ENCODE results near the gene FALEC. TPM values are rescaled to one million over a fixed set of nuclear protein-coding genes. Genes with fewer than 3 reads are reported as not detected.

Gene FALEC
- 1 to 10 TPM in 1 of 2 experiments, not detected in 1; 1.9 TPM for total RNA-seq
- polyA plus RNA-seq: 1 to 10 TPM in 1 of 3 donors, under 1 TPM in 1, not detected in 1; 0.38 to 1.3 TPM
- total RNA-seq: 0 to 0.57 (median 0.18) reads per million in 6 experiments

- Mint-ChIP-seq H3K9me3 (no peaks in the 10 kb centered on the region), H3K4me3 (peak within 1 kb of the TSS; percentile 89 to 94 (median 93)), H3K4me1 (peaks cover 12 to 22% (median 19%) of the 10 kb centered on the region in 4 donors), H3K27ac (peak within 1 kb of the TSS; percentile 48 to 95 (median 87)), H3K27me3 (no peaks in the 10 kb centered on the region), H3K36me3 (peaks cover 0 to 2% (median 0%) of the 10 kb centered on the region in 3 donors)
- peak; percentile 98 for ATAC-seq
- peak; percentile 81 to 93 (median 88) for DNase-seq
- POLR2A ChIA-PET: interaction anchor here (0.8 to 2.4 kb wide), 12 partner anchors 10 to 297 kb away, joined by 3 to 13 read pairs (median 6); partner anchors contain the start of genes ENSA, MCL1, RPRD2 and TARS2
These were observed at the start of gene FALEC for GRCh38 chr1:150515328-150516049. FALEC (plus strand) TSS chr1:150515752.

- no peaks in the 10 kb centered on the region for H3K9me3 Mint-ChIP-seq
- POLR2A ChIA-PET: no interaction called here
- no peak overlapping the region for H3K27ac Mint-ChIP-seq
- H3K27me3 Mint-ChIP-seq: no peaks in the 10 kb centered on the region
- no peak overlapping the region for H3K4me3 Mint-ChIP-seq
- no peak for DNase-seq
- H3K36me3 Mint-ChIP-seq: peaks cover 0 to 69% (median 19%) of the 10 kb centered on the region in 3 donors
- ATAC-seq: no peak
- H3K4me1 Mint-ChIP-seq: peaks cover 0 to 6% (median 4%) of the 10 kb centered on the region in 4 donors
These were observed 48.6 kb upstream of the FALEC start for GRCh38 chr1:150466964-150467363.

- no peak for ATAC-seq
- Mint-ChIP-seq H3K27me3 (no peaks in the 10 kb centered on the region), H3K9me3 (no peaks in the 10 kb centered on the region), H3K27ac (no peak overlapping the region), H3K4me1 (peaks cover 0 to 6% (median 2%) of the 10 kb centered on the region in 4 donors), H3K36me3 (peaks cover 0 to 71% (median 23%) of the 10 kb centered on the region in 3 donors), H3K4me3 (no peak overlapping the region)
- POLR2A ChIA-PET: no interaction called here
- DNase-seq: no peak
These were observed 46.3 kb upstream of the FALEC start for GRCh38 chr1:150469291-150469690.

GRCh38 chr1:150472601-150473200, 42.9 kb upstream of the FALEC start:
- DNase-seq: no peak
- H3K36me3 Mint-ChIP-seq: peaks cover 0 to 48% (median 21%) of the 10 kb centered on the region in 3 donors
- H3K27ac Mint-ChIP-seq: peak overlapping the region in 3 of 10 donors; percentile 29 to 60 (median 29)
- H3K4me1 Mint-ChIP-seq: peaks cover 0 to 10% (median 6%) of the 10 kb centered on the region in 4 donors
- ATAC-seq: no peak
- POLR2A ChIA-PET: no interaction called here
- H3K9me3 Mint-ChIP-seq: no peaks in the 10 kb centered on the region
- H3K27me3 Mint-ChIP-seq: no peaks in the 10 kb centered on the region
- H3K4me3 Mint-ChIP-seq: no peak overlapping the region

GRCh38 chr1:150473659-150474058, 41.9 kb upstream of the FALEC start:
- H3K27me3 Mint-ChIP-seq: no peaks in the 10 kb centered on the region
- peaks cover 5 to 17% (median 9%) of the 10 kb centered on the region in 4 donors for H3K4me1 Mint-ChIP-seq
- H3K36me3 Mint-ChIP-seq: peaks cover 0 to 42% (median 21%) of the 10 kb centered on the region in 3 donors
- no peak overlapping the region for H3K4me3 Mint-ChIP-seq
- H3K9me3 Mint-ChIP-seq: no peaks in the 10 kb centered on the region
- POLR2A ChIA-PET: no interaction called here
- ATAC-seq: no peak
- DNase-seq: no peak
- H3K27ac Mint-ChIP-seq: peak overlapping the region in 3 of 10 donors; percentile 9 to 37 (median 37)

- POLR2A ChIA-PET: no interaction called here
- H3K27ac Mint-ChIP-seq: peak overlapping the region in 1 of 10 donors; percentile 9
These were observed 40.7 kb upstream of the FALEC start for GRCh38 chr1:150474869-150475268.

GRCh38 chr1:150476754-150477153, 38.8 kb upstream of the FALEC start:
- no peaks in the 10 kb centered on the region for H3K27me3 Mint-ChIP-seq
- POLR2A ChIA-PET: no interaction called here
- DNase-seq: no peak
- H3K36me3 Mint-ChIP-seq: peaks cover 0 to 19% (median 7%) of the 10 kb centered on the region in 3 donors
- no peaks in the 10 kb centered on the region for H3K9me3 Mint-ChIP-seq
- H3K27ac Mint-ChIP-seq: peak overlapping the region in 9 of 10 donors; percentile 2 to 72 (median 53)
- no peak overlapping the region for H3K4me3 Mint-ChIP-seq
- peaks cover 6 to 17% (median 9%) of the 10 kb centered on the region in 4 donors for H3K4me1 Mint-ChIP-seq
- no peak for ATAC-seq

More at GRCh38 chr1:150474869-150475268, 40.7 kb upstream of the FALEC start:
- ATAC-seq (no peak), DNase-seq (no peak)
- H3K9me3 Mint-ChIP-seq: no peaks in the 10 kb centered on the region
- peaks cover 7 to 17% (median 9%) of the 10 kb centered on the region in 4 donors for H3K4me1 Mint-ChIP-seq
- no peak overlapping the region for H3K4me3 Mint-ChIP-seq
- no peaks in the 10 kb centered on the region for H3K27me3 Mint-ChIP-seq
- peaks cover 0 to 38% (median 21%) of the 10 kb centered on the region in 3 donors for H3K36me3 Mint-ChIP-seq

- Mint-ChIP-seq H3K27me3 (no peaks in the 10 kb centered on the region), H3K4me1 (peaks cover 5 to 17% (median 9%) of the 10 kb centered on the region in 4 donors), H3K36me3 (peaks cover 0 to 13% (median 3%) of the 10 kb centered on the region in 3 donors), H3K27ac (peak overlapping the region; percentile 22 to 86 (median 67)), H3K9me3 (no peaks in the 10 kb centered on the region), H3K4me3 (no peak overlapping the region)
- POLR2A ChIA-PET: no interaction called here
- no peak for DNase-seq
- peak; percentile 22 for ATAC-seq
These were observed 38.2 kb upstream of the FALEC start for GRCh38 chr1:150477320-150477719.

GRCh38 chr1:150477733-150478132, 37.8 kb upstream of the FALEC start:
- Mint-ChIP-seq H3K27me3 (no peaks in the 10 kb centered on the region), H3K9me3 (no peaks in the 10 kb centered on the region), H3K36me3 (peaks cover 0 to 9% (median 0%) of the 10 kb centered on the region in 3 donors), H3K4me1 (peaks cover 5 to 17% (median 9%) of the 10 kb centered on the region in 4 donors), H3K4me3 (no peak overlapping the region), H3K27ac (peak overlapping the region; percentile 13 to 86 (median 67))
- ATAC-seq: peak; percentile 10 to 19
- POLR2A ChIA-PET: no interaction called here
- no peak for DNase-seq

- Mint-ChIP-seq H3K9me3 (no peaks in the 10 kb centered on the region), H3K27me3 (no peaks in the 10 kb centered on the region), H3K36me3 (peaks cover 0 to 3% (median 0%) of the 10 kb centered on the region in 3 donors), H3K27ac (peak overlapping the region in 6 of 10 donors; percentile 21 to 83 (median 46)), H3K4me1 (peaks cover 5 to 17% (median 9%) of the 10 kb centered on the region in 4 donors), H3K4me3 (no peak overlapping the region)
- POLR2A ChIA-PET: interaction anchor here (0.7 kb wide), 1 partner anchor 268 kb away, joined by 3 read pairs; no protein-coding TSS in a partner anchor
- ATAC-seq: no peak
- no peak for DNase-seq
These were observed 36.2 kb upstream of the FALEC start for GRCh38 chr1:150479370-150479769.

- no peak for ATAC-seq
- H3K4me3 Mint-ChIP-seq: no peak overlapping the region
- peaks cover 5 to 17% (median 9%) of the 10 kb centered on the region in 4 donors for H3K4me1 Mint-ChIP-seq
- POLR2A ChIA-PET: interaction anchor here (0.7 kb wide), 1 partner anchor 268 kb away, joined by 3 read pairs; no protein-coding TSS in a partner anchor
- no peak for DNase-seq
- H3K27me3 Mint-ChIP-seq: no peaks in the 10 kb centered on the region
- peaks cover 0 to 2% (median 0%) of the 10 kb centered on the region in 3 donors for H3K36me3 Mint-ChIP-seq
- H3K9me3 Mint-ChIP-seq: no peaks in the 10 kb centered on the region
- peak overlapping the region in 6 of 10 donors; percentile 13 to 75 (median 49) for H3K27ac Mint-ChIP-seq
These were observed 35.6 kb upstream of the FALEC start for GRCh38 chr1:150479927-150480352.

- no peak overlapping the region for H3K27ac Mint-ChIP-seq
- POLR2A ChIA-PET: interaction anchor here (1.0 kb wide), 1 partner anchor 20 kb away, joined by 5 read pairs; no protein-coding TSS in a partner anchor
These were observed 31.1 kb upstream of the FALEC start for GRCh38 chr1:150484431-150484830.

More at GRCh38 chr1:150484431-150484830, 31.1 kb upstream of the FALEC start:
- H3K27me3 Mint-ChIP-seq: no peaks in the 10 kb centered on the region
- DNase-seq (no peak), ATAC-seq (no peak)
- H3K4me1 Mint-ChIP-seq: peaks cover 8 to 23% (median 21%) of the 10 kb centered on the region in 4 donors
- H3K4me3 Mint-ChIP-seq: no peak overlapping the region
- no peaks in the 10 kb centered on the region for H3K9me3 Mint-ChIP-seq
- H3K36me3 Mint-ChIP-seq: peaks cover 0 to 9% (median 7%) of the 10 kb centered on the region in 3 donors
